ENCODE results near the gene RBPJ. TPM values are rescaled to one million over a fixed set of nuclear protein-coding genes. Genes with fewer than 3 reads are reported as not detected.

RBPJ gene
- total RNA-seq, 4 donors from 2014 or later, result 60.4 to 99.3 (median 78.5) TPM

DNA sequence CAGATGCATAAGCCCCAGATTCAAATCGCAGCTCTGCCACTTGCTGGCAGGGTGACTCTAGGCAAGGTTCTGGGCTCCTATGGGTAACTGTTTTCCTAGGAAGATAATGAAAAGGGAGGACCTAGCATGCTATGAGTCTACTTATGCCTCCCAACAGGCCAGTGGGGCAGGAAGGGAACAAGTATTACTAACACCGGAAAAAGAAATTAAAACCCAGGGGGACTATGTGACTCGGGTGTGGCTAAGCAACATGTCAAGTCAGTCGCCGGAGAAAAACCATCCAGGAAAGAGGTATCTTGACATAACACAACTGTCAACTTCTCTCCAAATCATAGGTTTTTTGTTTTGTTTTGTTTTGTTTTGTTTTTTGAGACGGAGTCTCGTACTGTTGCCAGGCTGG is 45.5 kb upstream of the RBPJ start:
- Histone ChIP-seq H3K27me3 (no peaks in the 10 kb centered on the region), H3K4me3 (replicated peaks in 1 of 3) (no peak overlapping the region), H3K4me1 (no peaks in the 10 kb centered on the region), H3K9me3 (no peaks in the 10 kb centered on the region), H3K36me3 (no peaks in the 10 kb centered on the region), H3K27ac (no peak overlapping the region)
- intact Hi-C loops (cut with DNase I), result no loop called here
- WGBS, 2 donors, result 86 to 89% methylated on average over 7 of the region's 7 CpGs
- no peak for DNase-seq
- TF ChIP-seq, protein P1, sequence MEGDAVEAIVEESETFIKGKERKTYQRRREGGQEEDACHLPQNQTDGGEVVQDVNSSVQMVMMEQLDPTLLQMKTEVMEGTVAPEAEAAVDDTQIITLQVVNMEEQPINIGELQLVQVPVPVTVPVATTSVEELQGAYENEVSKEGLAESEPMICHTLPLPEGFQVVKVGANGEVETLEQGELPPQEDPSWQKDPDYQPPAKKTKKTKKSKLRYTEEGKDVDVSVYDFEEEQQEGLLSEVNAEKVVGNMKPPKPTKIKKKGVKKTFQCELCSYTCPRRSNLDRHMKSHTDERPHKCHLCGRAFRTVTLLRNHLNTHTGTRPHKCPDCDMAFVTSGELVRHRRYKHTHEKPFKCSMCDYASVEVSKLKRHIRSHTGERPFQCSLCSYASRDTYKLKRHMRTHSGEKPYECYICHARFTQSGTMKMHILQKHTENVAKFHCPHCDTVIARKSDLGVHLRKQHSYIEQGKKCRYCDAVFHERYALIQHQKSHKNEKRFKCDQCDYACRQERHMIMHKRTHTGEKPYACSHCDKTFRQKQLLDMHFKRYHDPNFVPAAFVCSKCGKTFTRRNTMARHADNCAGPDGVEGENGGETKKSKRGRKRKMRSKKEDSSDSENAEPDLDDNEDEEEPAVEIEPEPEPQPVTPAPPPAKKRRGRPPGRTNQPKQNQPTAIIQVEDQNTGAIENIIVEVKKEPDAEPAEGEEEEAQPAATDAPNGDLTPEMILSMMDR (IDR thresholded peaks at IDR 0.05), result no peak
- TF ChIP-seq POLR2A (IDR thresholded peaks at IDR 0.05), result no peak

DNA sequence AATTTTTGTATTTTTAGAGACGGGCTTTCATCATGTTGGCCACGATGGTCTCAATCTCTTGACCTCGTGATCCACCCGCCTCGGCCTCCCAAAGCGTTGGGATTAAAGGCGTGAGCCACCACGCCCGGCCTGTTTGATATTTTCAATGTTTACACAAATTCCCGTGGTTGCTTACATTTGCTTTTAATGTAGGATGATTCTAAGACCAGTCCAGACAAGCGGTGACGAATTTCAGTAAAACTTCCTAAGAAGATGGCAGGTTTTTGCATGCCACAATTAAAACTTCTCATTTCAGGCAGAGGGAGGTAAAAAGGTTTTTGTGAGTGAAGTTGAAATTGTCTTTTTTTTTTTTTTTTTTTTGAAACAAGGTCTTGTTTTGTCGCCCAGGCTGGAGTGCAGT is 41.4 kb upstream of the RBPJ start:
- no peak for DNase-seq
- TF ChIP-seq POLR2A (IDR thresholded peaks at IDR 0.05), result no peak
- TF ChIP-seq, protein P1 (IDR thresholded peaks at IDR 0.05), result no peak
- Histone ChIP-seq H3K27ac (no peak overlapping the region), H3K27me3 (no peaks in the 10 kb centered on the region), H3K4me1 (no peaks in the 10 kb centered on the region), H3K4me3 (replicated peaks in 1 of 3) (no peak overlapping the region), H3K9me3 (no peaks in the 10 kb centered on the region), H3K36me3 (no peaks in the 10 kb centered on the region)
- intact Hi-C loops (cut with DNase I), result no loop called here
- 93 to 94% methylated on average over 13 of the region's 13 CpGs for WGBS, 2 donors

DNA sequence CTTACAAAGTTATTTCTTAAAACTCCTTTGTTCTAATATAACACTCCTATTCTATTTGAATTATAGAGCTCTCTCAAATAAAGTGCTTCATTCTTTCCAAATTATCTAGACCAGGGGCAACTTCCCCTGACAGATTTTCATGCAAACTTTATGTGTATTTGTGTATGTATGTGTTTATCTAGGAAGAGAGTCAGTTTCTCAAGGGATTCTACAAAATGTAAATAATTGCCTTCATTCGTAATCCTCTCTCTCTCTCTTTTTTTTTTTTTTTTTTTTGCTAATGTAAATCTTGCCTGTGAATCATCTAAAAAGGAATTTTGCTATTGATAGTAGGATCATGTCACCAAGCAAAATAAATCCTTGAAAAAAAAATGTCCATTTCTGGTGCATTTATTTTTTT is 38.9 kb upstream of the RBPJ start:
- WGBS, 2 donors, result 81 to 85% methylated on average over 1 of the region's 1 CpG
- H3K4me3 ChIP-seq (replicated peaks in 1 of 3), result no peak overlapping the region
- intact Hi-C loops (cut with DNase I), result no loop called here
- H3K9me3 ChIP-seq, result no peaks in the 10 kb centered on the region
- TF ChIP-seq, protein P1 (IDR thresholded peaks at IDR 0.05), result no peak
- no peak for TF ChIP-seq POLR2A (IDR thresholded peaks at IDR 0.05)
- no peaks in the 10 kb centered on the region for H3K27me3 ChIP-seq
- DNase-seq, result no peak
- H3K36me3 ChIP-seq, result no peaks in the 10 kb centered on the region
- H3K4me1 ChIP-seq, result no peaks in the 10 kb centered on the region
- no peak overlapping the region for H3K27ac ChIP-seq

DNA sequence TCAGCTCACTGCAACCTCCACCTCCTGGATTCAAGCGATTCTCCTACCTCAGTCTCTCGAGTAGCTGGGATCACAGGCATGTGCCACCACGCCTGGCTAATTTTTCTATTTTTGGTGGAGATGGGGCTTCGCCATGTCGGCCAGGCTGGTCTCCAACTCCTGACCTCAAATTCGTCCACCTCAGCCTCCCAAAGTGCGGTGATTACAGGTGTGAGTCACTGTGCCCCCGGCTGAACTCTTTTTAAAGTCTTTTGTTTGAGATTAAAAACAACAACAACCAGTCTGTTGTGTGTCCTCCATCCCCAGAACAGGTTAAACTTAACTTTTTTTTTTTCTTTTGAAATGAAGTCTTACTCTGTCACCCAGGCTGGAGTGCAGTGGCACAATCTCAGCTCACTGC is 36.3 kb upstream of the RBPJ start:
- Histone ChIP-seq H3K27ac (no peak overlapping the region), H3K36me3 (no peaks in the 10 kb centered on the region), H3K27me3 (no peaks in the 10 kb centered on the region), H3K4me3 (replicated peaks in 1 of 3) (no peak overlapping the region), H3K4me1 (no peaks in the 10 kb centered on the region), H3K9me3 (no peaks in the 10 kb centered on the region)
- intact Hi-C loops (cut with DNase I), result no loop called here
- DNase-seq, result no peak
- TF ChIP-seq, protein P1 (IDR thresholded peaks at IDR 0.05), result no peak
- no peak for TF ChIP-seq POLR2A (IDR thresholded peaks at IDR 0.05)
- WGBS, 2 donors, result 82 to 93% methylated on average over 8 of the region's 8 CpGs

DNA sequence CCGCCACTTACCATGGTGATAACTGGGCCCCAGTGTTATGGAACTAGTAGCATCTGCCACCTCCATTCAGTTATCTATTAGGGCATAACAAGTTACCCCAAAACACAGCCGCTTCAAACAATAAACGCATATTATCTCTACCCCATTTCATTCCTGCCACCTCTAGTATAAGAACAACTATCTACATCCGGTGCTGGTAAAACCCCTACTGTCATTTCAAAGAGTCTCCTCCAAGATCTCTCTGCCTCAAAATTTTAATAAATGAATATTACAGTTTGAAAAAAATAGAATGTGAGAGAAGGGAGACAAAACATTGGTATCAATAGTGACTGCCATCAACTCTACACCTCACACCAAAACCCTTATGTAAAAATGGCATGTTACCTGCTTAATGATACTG is 35.5 kb upstream of the RBPJ start:
- 96% methylated on average over 4 of the region's 4 CpGs for WGBS, 2 donors
- intact Hi-C loops (cut with DNase I), result no loop called here
- no peaks in the 10 kb centered on the region for H3K36me3 ChIP-seq
- no peak overlapping the region for H3K27ac ChIP-seq
- TF ChIP-seq POLR2A (IDR thresholded peaks at IDR 0.05), result no peak
- TF ChIP-seq, protein P1 (IDR thresholded peaks at IDR 0.05), result no peak
- H3K4me3 ChIP-seq (replicated peaks in 1 of 3), result no peak overlapping the region
- no peak for DNase-seq
- H3K4me1 ChIP-seq, result no peaks in the 10 kb centered on the region
- H3K9me3 ChIP-seq, result no peaks in the 10 kb centered on the region
- H3K27me3 ChIP-seq, result no peaks in the 10 kb centered on the region
